HG02884 (cell line): ENCODE measurements around the gene STRIP1.

ENCODE experiments used
- ATAC-seq: cut with Tn5 transposase; IDR thresholded peaks from one replicate; pipeline ENCODE4 v1.9.1; 2021; ENCODE audit warnings: mild to moderate bottlenecking, moderate library complexity; ENCODE audit not compliant: unreplicated experiment

The STRIP1 gene

DNA sequence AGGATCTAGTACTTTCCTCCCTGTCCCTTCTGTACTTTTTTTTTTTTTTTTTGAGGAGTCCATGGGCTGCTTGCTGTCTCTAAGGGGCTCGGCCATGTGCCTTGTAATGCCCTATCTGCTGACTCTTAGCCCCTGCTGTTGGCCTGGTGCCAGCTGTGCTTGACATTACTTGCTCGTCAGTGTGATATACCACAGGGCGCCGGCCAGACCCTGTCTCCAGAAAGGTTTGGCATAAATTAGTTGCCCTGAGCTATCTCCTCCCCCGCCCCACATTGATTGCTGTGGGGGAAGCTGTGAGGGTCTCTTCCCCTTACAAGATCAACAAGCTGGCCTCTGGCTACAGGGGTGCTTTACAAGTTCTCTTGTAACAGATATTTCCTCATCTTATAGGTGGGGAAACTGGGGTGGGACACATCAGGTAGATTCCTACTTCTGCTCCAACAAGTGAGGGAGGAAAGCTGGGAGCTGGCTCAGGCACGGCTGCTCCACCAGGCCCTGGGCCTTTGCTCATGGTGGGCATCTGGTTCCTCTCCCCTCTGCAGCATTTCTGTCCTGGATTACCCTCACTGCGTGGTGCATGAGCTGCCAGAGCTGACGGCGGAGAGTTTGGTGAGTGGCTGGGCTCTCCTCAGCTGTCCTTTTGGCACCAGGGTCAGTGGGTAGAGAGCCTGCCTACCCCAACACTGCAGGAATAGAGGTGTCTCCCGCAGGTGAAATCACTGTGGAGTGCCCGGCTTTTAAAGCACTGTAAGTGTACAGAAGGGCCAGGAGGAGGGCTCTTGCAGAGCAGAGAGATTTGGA is 15.6 kb downstream of the STRIP1 start:
- no peak for ATAC-seq

DNA sequence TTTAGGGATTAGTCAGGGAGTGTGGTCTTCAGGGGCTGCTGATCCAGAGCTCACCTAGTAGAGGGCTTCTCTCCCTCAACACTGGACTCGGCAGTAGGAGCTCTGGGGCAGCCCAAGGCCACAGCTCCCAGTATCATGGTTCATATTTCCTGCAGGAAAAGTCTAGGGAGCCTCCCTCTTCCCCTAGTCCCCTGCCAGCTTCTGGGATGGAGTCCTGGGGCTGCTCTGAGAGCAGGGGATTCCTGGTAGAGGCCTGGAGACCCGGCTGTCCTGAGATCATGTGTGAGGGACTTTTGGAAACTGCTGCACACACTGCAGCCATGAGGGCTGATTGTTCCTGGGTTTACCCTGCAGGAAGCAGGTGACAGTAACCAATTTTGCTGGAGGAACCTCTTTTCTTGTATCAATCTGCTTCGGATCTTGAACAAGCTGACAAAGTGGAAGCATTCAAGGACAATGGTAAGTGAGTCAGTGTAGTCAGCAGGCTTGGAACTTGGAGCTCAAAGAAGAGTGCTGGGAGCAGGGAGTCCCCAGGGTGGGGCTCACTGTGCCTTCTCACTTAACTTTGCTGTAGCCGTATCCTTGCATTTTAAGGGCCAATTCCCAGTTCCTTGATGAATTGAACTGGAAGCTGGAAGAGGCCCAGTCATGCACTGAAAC is 16.3 kb downstream of the STRIP1 start:
- no peak for ATAC-seq

DNA sequence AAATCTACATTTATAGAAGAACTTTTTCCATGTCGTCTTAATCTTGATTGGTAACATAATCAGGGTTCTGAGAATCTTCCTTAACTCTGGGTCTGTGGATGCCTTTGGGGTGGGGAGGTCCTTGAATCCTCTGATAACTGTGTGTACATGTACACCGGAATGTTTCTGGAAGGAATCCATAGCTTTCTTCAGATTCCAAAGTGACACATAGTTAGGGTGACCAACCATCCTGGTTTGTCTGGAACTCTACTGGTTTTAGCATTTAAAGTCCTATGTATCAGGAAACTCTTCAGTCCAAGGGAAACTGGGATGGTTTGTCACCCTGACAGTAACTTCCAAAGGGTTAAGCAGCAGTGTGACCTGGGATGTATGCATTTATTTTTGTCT is 16.8 kb downstream of the STRIP1 start:
- ATAC-seq: no peak

DNA sequence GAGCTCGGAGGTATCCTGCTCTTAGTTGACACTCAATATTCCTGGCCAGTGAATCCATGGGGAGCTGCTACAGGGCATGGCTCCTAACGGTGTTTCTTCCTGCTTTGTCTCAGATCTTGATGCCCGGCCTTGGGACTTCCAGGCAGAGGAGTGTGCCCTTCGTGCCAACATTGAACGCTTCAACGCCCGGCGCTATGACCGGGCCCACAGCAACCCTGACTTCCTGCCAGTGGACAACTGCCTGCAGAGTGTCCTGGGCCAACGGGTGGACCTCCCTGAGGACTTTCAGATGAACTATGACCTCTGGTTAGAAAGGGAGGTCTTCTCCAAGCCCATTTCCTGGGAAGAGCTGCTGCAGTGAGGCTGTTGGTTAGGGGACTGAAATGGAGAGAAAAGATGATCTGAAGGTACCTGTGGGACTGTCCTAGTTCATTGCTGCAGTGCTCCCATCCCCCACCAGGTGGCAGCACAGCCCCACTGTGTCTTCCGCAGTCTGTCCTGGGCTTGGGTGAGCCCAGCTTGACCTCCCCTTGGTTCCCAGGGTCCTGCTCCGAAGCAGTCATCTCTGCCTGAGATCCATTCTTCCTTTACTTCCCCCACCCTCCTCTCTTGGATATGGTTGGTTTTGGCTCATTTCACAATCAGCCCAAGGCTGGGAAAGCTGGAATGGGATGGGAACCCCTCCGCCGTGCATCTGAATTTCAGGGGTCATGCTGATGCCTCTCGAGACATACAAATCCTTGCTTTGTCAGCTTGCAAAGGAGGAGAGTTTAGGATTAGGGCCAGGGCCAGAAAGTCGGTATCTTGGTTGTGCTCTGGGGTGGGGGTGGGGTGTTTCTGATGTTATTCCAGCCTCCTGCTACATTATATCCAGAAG is 19.4 kb downstream of the STRIP1 start:
- no peak for ATAC-seq

DNA sequence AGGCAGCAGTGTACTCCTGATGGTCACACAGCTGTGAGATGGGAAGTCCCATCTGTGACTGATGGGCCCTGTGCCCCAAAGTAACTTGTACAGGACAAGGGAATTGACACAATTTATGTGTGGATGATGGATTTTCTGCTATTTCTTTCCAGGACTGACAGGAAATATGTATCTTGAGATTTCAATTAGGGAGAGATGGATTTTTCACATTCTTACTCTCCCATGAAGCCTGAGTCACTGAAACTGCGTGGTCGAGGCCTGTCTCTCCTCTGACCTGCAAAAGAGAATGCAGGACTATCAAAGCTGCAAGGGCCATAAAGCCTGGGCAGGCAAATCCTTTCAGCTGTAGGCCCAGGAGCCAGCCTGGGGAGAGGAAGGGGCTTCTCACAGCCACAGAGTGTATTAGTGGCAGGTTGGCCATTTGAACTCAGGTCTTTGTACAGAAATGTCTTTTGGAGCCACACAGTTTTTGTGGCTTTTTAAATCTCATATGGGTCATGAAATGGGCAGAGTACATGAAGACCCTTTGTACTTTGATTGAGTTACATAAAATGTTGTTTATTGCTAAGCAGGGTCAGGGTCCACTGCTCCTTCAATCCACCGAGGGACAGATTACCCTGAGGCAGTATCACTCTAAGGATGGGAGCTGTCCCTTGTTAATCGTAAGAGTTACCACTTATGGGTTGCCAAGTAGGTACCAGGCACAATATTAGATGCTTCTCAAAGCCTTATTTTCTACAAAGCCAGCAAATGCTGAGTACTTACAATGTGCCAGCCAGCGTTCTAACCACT is 21.3 kb downstream of the STRIP1 start:
- ATAC-seq: no peak

DNA sequence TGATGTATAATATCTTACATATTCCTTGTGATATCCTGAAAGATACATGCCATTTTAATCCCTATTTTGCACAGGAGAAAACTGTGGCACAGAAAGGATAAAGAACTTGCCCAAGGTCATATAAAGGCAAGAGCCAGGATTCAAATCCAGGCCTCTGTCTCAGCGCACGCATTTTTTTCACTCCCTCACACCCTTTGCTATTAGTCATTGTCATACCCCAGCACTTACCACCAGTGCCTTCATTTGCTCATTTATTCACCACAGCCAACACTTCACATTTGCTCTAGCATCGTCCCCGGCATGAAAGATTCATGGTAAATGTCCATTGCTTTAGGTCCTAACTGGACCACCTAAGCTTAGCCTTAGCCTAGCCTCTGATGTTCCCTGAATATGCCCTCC is 21.9 kb downstream of the STRIP1 start:
- no peak for ATAC-seq

DNA sequence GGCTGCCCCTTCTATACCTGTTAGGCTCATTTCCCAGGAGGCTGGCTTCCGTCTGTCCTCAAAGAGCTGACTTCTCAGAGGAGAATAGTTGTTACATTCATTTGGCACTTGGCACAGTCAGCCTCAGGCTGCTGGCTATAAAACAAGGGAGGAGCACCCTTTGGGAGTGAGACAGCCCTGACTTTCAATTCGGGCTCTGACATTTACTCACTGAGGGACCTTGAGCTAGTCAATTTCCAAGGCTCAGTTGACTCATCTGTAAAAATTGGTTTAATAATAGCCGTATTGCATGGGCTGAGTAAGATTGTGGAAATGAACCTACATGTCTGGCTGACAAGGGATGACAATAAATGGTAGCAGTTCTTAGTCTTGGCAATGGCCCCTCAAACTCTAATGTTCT is 22.4 kb downstream of the STRIP1 start:
- no peak for ATAC-seq

DNA sequence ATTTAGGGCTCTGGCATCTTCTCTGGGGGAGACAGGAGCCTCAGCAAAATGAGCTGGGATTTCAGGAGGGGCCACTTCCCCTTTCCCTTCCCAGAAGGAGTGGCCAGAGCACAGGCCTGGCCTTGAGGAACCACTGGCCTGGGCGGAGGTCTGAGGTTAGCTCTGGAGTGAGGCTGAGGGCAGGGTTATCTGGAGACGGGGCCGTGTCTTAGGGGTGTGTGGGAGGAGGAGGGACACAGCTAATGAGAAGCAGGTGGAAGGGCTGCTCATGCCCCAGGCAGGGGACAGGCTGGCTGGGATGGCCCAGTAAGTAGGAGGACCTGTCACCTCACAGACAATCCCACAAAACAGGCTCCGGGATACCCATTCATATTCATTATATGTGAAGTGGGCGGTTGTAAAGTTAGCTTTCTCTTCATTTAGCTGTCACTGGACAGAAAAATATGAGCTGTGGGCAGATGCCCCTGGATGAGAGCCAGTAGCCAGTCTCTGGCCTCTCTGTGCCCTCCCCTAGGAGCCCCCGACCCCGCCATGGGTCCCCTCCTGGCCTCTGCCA is 23.6 kb downstream of the STRIP1 start:
- no peak for ATAC-seq

DNA sequence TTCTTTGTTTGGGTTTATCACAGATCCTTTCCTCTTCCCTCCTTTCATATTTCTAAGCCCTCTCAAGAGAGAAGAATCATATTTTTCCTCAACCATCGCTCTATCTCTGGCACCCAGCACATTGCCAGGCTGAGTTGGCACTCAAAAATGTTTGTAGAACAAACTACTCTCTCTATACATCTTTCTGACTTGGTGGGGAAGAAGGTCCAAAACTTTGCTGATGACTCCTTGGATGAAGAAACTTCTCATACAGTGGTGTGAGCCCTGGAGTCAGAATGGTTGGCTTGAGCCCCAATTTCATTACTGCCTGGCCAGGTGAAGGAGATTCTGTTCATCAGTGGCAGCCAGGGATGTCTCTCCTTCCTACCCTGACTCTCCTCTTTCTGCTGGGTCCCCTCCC is 24.2 kb downstream of the STRIP1 start:
- ATAC-seq: no peak

DNA sequence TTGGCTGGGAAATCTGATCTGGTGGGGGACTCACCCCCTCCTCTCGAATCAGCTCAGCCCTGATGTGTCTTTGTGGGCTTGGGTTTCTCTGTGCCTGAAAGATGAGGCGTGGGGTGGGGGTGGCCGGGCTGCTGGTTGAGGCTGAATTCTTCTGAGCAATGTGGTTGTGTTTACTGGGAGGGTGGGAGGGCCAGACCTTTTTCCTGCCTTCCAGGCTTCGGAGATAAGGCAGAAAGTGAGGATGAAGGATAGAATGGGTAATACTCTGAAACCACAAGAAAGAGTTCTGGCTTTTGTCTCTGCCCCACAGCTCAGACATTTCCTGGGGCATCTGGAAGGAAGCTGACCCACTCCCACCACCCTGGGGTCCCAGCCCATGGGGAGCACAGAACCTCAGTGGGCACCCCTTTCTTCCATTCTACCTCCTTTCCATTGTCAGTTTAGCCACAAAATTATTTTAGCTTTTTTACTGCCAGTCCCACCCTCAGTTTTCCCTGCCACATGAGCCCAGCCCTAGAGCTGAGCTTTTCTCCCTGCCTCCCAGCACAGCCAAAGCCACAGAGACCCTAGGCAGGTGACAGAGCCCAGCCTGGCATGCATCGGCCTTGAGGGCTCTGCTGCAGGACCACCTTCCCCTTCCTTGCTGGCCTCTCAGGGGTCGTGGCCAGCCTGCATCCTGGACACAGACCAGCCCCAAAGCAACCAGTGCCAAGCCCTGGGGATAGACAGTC is 24.9 kb downstream of the STRIP1 start:
- no peak for ATAC-seq

DNA sequence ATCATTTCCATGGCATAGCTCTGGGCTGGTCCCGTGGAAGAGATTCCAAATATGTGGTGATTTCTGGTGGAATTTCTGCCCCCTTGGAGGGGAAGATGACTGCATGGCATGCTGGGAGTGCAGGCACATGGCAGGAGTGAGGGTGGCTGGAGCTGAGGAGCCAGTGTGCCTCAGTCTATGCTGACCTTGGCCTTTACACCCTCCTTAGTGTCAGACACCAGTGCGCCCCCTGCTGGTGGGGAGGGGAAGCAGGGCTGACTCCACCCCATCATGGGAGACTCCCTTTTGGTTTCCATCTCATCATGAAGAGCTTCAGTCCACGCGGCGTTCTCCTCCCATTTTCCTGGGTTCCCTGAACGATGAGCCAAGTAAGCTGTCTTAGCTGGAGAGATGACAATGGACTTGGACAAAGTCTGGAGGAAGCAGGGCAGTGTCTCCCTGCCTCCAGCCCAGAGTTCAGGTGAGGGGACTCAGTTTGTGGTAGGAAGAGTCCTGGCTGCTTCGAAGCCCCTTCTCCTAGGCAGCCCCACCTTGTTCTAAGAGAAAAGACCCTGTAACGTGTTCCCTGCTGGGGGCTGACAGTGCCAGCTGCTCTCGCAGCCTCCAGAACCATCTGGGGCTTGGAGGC is 25.7 kb downstream of the STRIP1 start:
- no peak for ATAC-seq

DNA sequence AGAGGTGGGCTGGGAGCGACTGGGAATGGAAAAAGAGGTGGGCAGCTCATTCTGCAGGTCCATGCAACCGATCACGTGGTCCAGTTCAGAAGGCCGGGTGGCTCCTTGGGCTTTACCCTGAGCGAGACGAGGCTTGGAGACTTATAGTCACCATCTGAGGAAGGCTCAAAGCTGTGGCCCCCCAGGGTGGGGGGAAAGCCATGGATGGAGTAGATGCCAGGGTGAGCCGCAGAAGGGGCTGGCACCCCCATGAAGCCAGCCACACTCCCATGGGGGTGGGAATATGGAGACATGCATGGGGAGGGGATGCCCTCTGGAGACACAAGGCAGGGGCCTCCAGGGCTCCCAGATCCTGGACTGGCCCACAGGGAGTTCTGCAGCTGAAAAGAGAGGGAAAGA is 26.2 kb downstream of the STRIP1 start:
- ATAC-seq: no peak

DNA sequence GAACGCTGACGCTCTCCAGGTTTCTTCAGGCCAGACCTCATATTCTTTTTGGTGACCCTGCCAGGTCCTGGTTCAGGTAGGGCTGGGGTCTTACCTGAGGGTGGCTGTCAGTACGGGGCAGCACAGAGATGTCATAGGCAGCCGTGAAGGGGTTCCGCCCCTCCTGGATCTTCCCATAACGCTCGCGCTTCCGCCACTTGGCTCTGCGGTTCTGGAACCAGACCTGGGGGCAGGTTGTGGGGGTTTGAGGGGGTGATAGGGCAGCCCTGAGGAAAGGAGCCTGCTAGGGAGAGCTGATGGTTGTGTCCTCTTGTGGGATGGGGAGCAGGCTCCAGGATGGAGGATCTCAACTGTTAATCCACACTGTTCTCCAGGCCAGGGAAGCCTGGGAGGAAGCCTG is 26.9 kb downstream of the STRIP1 start:
- ATAC-seq: no peak

DNA sequence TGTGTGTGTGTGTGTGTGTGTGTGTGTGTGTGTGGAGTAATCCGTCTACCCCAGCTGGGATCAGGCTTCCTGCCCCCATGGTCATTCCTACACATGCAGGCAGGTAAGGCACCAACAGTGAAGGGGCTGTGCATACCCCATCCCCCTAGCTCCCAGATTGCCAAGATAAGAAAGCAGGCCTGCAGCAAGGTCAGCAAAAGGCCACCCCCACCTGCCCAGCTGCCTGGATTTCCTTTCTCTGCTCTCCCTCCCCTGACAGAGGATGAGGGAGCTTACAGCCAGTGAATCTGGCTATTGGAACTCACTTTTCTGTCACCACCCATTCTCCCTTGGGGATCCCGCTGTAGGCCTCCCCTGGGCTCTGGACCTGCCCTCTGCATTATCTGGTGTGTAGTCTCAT is 28.2 kb downstream of the STRIP1 start:
- no peak for ATAC-seq

DNA sequence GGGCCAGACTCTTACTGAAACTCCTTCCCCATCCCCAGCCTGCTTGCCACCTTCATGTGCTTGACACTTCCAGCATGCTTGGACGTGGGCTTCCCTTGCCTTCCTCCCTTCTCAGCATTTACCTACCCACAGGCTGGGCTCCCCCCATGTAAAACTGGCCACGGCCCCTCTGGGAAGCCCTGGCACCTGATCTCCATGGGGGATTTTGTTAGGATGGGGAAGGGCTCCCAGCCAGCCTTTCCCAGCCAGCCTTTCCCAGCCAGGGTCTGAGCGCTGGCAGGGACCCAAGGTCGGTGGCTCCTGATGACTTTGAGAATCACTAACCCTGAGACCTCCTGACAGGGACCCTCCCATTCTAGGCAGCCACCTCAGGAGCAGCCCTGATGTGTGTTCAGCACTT is 29.4 kb downstream of the STRIP1 start:
- ATAC-seq: no peak

DNA sequence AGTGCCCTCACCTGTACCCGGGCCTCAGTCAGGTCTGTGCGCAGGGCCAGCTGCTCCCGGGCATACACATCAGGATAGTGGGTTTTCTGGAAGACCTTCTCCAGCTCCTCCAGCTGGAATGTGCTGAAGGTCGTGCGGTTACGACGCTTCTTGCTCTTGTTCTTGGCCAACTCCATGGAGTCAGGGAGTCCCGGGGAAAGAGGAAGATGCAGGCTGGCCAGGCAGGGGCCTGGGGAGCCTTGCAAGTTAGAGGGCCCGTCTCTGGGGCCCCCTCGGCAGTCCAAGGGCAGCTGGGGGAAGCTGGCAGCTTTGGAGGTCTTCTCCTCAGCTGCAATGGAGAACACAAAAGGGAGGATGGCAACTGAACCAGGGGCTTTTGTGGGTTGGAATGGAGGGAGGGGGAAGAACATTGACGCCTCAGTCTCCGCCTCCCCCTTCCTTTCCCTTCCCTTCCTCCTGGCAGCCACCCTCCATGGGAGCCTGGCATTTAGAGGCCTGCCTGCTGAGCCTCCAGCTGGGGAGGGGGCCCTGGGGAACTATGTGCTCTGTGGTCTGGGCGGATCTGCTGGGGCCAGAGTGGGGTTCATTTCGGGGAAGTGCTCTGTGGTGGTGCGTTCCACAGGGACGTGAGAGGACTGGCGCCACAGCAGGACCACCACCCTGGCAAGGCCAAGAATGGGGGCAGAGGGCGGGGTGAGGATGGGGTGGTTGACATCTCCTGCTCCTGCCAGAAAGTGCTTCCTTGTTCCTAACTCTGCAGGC is 30.3 kb downstream of the STRIP1 start:
- ATAC-seq: no peak

DNA sequence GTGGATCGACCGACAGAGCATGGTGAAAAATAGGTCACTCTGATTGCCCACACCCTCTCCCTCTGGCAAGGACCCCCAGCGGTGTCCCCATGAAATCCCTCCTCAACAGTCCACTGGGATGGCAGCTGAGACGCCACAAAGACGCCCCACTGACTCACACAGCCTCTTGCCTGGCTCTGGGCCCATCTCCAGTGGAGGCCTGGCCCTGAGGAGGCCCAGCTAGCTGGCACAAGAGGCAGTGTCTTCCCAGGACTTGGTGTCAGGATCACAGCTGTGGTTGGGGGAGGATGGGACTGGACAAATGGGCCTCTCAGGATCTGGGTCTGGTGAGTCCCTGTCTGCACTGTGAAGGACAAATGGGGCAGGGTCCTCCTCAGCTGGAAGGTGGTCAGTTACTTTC is 31.4 kb downstream of the STRIP1 start:
- no peak for ATAC-seq

DNA sequence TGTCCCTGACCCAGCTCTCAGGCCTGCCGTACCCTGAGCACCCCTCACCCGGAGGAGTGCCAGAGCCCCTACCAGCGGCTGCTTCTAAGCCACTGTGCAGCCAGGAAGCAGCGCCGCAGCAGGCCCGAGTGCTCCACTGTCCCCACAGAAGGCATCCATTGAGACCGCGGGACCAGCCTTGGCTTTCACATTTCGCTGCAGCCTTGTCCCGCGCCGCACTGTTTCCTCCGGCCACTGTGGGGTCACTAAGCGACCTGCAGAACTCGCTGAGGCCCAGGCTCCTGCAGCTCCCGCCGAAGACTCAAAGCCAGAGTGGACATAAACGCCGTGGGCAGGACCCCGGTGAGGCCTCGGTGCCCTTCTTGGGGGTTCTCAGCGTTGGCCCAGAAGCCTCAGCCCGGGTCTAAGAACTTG is 33.1 kb downstream of the STRIP1 start:
- no peak for ATAC-seq
